D721Med (cell line): ENCODE results near the gene PPP1R9B.

Experiments
- DNase-seq: peaks from one replicate; pipeline ENCODE4 v3.0.0; 2011; ENCODE audit warnings: low spot score; ENCODE audit not compliant: insufficient read length
- FAIRE-seq: peaks from 2 replicates; lab custom pipeline; 2011; peaks lifted over from hg19 to GRCh38; lab: Jason Lieb, UNC
- TF ChIP-seq, protein P1 (sequence below): IDR thresholded peaks from 2 replicates; pipeline ENCODE4 v1.5.1; 2012; ENCODE audit warnings: mild to moderate bottlenecking, control low read depth; ENCODE audit not compliant: insufficient read depth; ENCODE audit errors: missing control alignments

PPP1R9B gene

GRCh38 chr17:50144355-50144754 lies 6.1 kb downstream of the PPP1R9B start:
- no peak for DNase-seq
- TF ChIP-seq, protein P1, sequence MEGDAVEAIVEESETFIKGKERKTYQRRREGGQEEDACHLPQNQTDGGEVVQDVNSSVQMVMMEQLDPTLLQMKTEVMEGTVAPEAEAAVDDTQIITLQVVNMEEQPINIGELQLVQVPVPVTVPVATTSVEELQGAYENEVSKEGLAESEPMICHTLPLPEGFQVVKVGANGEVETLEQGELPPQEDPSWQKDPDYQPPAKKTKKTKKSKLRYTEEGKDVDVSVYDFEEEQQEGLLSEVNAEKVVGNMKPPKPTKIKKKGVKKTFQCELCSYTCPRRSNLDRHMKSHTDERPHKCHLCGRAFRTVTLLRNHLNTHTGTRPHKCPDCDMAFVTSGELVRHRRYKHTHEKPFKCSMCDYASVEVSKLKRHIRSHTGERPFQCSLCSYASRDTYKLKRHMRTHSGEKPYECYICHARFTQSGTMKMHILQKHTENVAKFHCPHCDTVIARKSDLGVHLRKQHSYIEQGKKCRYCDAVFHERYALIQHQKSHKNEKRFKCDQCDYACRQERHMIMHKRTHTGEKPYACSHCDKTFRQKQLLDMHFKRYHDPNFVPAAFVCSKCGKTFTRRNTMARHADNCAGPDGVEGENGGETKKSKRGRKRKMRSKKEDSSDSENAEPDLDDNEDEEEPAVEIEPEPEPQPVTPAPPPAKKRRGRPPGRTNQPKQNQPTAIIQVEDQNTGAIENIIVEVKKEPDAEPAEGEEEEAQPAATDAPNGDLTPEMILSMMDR, result no peak
- no peak for FAIRE-seq

GRCh38 chr17:50143461-50144176 lies 6.9 kb downstream of the PPP1R9B start:
- TF ChIP-seq, protein P1, result no peak
- no peak for FAIRE-seq
- DNase-seq, result no peak

- no peak for FAIRE-seq
- TF ChIP-seq, protein P1, result no peak
- no peak for DNase-seq
Measured at GRCh38 chr17:50141745-50142110, 8.7 kb downstream of the PPP1R9B start.

GRCh38 chr17:50141026-50141744 lies 9.3 kb downstream of the PPP1R9B start:
- FAIRE-seq (no peak), DNase-seq (no peak)
- TF ChIP-seq, protein P1, result no peak

DNA sequence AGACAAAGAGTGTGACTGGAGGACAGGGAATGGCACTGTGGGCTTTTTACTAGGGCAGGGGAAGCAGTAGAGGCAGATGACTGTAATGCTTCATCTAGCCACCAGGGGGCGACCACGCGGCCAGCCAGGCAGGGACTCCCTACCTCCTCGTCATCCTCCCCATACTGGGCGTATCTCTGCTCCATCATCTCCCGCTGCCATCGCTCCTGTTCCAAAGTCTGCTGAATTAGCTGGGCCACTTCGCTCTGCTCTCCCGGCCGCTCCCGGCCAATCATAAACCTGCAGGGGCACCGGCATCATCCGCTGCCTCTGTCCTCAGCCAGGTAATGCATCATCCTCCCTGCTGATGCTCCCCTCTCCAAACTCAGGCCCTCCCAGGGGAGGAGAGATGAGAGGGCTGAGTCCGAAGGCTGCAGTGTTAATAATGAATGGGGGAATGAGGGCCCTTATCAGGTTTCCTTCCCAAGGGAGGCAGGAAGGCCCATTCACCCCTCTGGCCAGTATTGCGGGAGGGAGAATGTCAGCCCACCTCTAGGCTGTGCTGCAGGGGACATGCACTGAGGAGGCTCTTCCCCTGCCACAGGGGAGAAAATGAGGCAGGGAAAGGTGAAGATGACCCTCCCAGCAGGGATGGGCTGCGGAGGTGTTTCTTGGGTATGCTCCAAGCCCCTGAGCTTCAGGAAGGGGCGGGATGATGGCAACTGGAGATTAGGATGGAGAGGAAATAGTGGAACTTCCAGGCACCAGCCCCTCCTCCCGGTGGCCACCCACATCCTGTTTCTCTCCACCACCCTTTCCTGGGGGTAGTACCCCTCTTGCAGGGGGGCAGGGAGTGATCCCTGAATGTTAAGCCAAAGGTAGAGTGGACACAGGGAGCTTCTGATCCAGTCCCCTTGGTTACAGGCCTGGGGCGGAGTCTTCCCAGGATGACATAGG lies 10.3 kb downstream of the PPP1R9B start:
- TF ChIP-seq, protein P1, result peak; percentile 90
- FAIRE-seq (no peak), DNase-seq (peak; percentile 94)

DNA sequence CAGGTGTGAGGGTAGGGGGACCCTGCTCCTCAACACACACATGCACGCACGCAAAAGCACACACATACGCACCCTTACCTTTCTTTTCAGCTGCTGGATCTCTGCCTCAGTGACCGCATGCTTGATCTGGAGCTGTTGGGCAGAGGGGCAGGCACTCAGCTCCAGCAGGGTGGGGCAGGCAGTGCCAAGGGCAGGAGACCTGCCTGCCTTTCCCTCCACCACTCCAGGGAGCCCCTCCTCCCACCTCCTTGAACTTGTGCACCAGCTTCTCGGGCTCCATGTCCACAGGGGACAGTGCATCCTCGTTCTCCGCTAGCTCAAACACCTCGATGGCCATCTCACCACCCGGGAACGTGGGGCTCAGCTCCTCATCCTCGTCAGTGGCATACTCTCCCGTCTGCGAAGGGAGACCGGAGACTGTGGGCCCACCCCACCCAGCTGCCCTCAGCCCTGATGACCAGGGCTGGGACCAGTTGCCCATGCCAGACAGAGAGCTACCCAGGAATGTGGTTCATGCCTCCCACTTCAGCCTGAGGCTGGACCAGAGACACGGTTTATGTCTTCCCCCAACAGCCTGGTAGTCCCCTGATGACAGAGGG lies 11.2 kb downstream of the PPP1R9B start:
- DNase-seq, result no peak
- TF ChIP-seq, protein P1, result no peak
- FAIRE-seq, result no peak
